ENCODE measurements around the gene WDR31.

- no peak for TF ChIP-seq CTCF (IDR thresholded peaks at IDR 0.05)
- no peak for TF ChIP-seq POLR2AphosphoS5 (IDR thresholded peaks at IDR 0.05; ENCODE audit: insufficient read depth in 1 of 2, low read depth in 1 of 2)
- TF ChIP-seq POLR2A (IDR thresholded peaks at IDR 0.05), result no peak
Observed at GRCh38 chr9:113369855-113370140, 29.7 kb upstream of the WDR31 start.

All from vagina (tissue), 2 donors.